Measurements from ENCODE around the gene PLPP3. TPM values are rescaled to one million over a fixed set of nuclear protein-coding genes. Genes with fewer than 3 reads are reported as not detected.

Gene PLPP3
- total RNA-seq, 4 donors from 2014 or later: 138 to 244 (median 181) TPM

- Histone ChIP-seq H3K27ac (replicated peaks in 1 of 4) (no peak overlapping the region), H3K9me3 (no peaks in the 10 kb centered on the region), H3K27me3 (no peaks in the 10 kb centered on the region), H3K4me3 (no peak overlapping the region), H3K4me1 (peaks cover 9 to 30% (median 24%) of the 10 kb centered on the region in 4 donors), H3K36me3 (peaks cover 0 to 4% (median 0%) of the 10 kb centered on the region in 4 donors)
- 94% methylated on average over 7 of the region's 7 CpGs for WGBS
- no peak for DNase-seq (ENCODE audit: extremely low spot score)
- TF ChIP-seq POLR2A (IDR thresholded peaks at IDR 0.05; ENCODE audit: low read depth): no peak
- no peak for TF ChIP-seq POLR2AphosphoS5 (IDR thresholded peaks at IDR 0.05)
- TF ChIP-seq EP300 (IDR thresholded peaks at IDR 0.05): no peak
- no peak for TF ChIP-seq CTCF (IDR thresholded peaks at IDR 0.05)
- intact Hi-C loops (cut with DNase I): loop anchor here (10.0 kb wide), 1 partner anchor 96 kb away; the partner anchor contains the start of gene PLPP3
Measured at GRCh38 chr1:56478734-56479133, 100.6 kb downstream of the PLPP3 start.

DNA sequence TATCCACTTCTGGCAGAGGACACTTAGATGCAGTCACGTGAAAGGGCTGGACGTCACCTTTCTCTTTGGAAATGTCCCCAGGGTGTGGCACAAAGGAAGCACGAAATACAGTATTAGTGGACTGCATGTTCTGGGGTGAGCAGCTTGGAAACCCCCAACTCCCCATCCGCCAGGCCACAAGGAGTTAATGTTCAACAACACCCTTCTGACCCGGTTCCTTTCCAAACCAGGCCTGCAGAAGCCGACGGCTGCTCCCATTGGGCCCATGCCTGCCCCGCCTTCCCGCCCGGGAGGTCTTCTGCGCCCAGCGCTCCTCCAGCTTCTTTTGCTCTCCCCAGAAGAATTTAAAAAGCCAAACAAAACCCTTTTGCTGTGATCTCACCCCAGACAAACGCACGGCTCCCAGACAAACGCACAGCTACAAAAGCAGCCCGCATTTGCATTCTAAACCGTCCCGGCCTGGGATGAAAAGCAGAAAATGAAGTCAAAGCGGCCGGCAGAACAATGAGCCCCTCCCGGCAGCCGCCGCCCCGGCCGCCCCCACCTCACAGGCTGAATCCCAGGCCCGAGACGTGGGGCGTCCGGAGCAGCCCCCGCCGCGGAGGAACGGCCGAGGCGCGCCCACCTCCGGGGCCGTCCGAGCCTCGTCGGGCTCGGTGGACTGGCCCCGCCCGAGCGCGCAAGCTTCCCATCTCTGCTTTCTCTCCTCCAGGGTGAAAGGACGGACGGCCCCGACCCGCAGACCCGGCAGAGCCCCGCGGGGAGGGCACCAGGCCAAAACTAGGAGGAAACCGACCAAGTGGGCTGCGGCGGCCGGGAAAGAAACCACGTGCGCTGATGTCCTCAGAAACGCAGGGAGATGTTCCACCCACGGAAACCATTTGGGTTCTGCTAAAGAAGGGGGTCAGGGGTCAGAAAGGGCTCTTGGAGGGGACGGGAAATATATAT lies 101.9 kb downstream of the PLPP3 start:
- Histone ChIP-seq H3K27ac (replicated peaks in 1 of 4) (peak overlapping the region; percentile 91 to 95 (median 94)), H3K27me3 (no peaks in the 10 kb centered on the region), H3K4me1 (peaks cover 11 to 36% (median 28%) of the 10 kb centered on the region in 4 donors), H3K9me3 (no peaks in the 10 kb centered on the region), H3K36me3 (no peaks in the 10 kb centered on the region), H3K4me3 (peak overlapping the region; percentile 64 to 72 (median 69))
- TF ChIP-seq CTCF (IDR thresholded peaks at IDR 0.05): no peak
- peak in 1 of 2 donors; percentile 64 for TF ChIP-seq POLR2AphosphoS5 (IDR thresholded peaks at IDR 0.05)
- 14% methylated on average over 15 of the region's 62 CpGs for WGBS
- intact Hi-C loops (cut with DNase I): loop anchor here (10.0 kb wide), 1 partner anchor 97 kb away; the partner anchor contains the start of gene PLPP3
- DNase-seq (ENCODE audit: extremely low spot score): peak; percentile 94

DNA sequence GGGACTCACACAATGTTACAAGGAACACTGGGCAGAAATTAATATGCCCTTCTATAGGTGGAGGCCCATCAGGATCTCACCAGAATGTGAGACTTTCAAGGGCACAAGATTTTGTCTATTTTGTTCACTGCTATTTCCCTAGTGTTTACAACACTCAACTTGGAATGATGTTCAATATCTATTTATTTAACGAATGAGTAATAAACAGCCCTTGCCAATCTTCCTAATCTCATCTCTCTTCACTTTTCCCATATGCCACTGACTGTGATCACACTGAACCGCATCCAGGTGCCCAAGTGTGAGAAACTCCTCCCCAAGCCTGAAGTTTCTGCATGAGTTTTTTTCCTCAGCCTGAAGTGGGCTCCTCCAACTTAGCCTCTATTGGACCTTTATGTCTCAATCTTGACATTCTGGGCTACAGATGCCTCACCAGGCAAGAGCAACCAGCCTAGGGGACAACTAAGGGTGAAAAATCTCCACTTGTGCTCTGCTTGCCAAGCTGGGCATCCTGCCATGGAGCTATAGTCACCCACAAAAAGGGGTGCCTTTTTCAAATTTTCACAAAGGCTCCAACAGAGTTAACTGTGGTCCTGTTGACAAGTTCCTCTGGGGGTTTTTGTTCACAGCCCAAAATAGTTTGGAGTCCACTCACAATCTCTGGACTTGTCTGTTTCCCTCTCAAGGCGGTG lies 105.6 kb downstream of the PLPP3 start:
- no peak for DNase-seq (ENCODE audit: extremely low spot score)
- Histone ChIP-seq H3K4me3 (no peak overlapping the region), H3K4me1 (peaks cover 20 to 54% (median 45%) of the 10 kb centered on the region in 4 donors), H3K27me3 (no peaks in the 10 kb centered on the region), H3K36me3 (no peaks in the 10 kb centered on the region), H3K9me3 (no peaks in the 10 kb centered on the region), H3K27ac (replicated peaks in 1 of 4) (peak overlapping the region in 1 of 4 donors; percentile 26)
- 75% methylated on average over 3 of the region's 3 CpGs for WGBS
- intact Hi-C loops (cut with DNase I): loop anchor here (10.0 kb wide), 1 partner anchor 101 kb away; the partner anchor contains the start of gene PLPP3
- TF ChIP-seq CTCF (IDR thresholded peaks at IDR 0.05) (no peak), EP300 (IDR thresholded peaks at IDR 0.05) (no peak), POLR2A (IDR thresholded peaks at IDR 0.05; ENCODE audit: low read depth) (no peak), POLR2AphosphoS5 (IDR thresholded peaks at IDR 0.05) (no peak)

DNA sequence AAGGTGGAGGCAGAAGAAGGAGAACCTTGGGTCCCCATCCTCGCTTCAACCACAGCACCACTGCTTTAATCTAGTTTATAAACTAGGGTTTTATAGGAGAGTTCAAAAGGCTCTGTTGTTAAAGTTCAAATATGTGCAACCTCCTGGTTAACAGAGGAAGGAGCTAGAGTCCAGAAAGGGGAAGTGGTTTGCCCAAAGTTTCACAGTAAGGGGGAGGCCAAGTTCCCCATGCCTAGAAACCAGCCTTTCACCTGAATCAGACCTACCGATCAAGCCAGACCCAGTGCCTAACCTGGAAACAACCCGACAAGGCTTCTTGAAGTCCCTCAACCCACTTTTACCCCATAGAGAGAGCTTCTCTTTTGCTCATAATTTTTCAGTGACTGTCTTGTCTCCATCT lies 106.5 kb downstream of the PLPP3 start:
- 92% methylated on average over 3 of the region's 3 CpGs for whole genome bisulfite sequencing
- DNase-seq (ENCODE audit: extremely low spot score): no peak
- H3K4me1 ChIP-seq: peaks cover 20 to 52% (median 40%) of the 10 kb centered on the region in 4 donors
- no peak overlapping the region for H3K27ac ChIP-seq (replicated peaks in 1 of 4)
- no peaks in the 10 kb centered on the region for H3K27me3 ChIP-seq
- H3K36me3 ChIP-seq: no peaks in the 10 kb centered on the region
- H3K4me3 ChIP-seq: no peak overlapping the region
- TF ChIP-seq POLR2A (IDR thresholded peaks at IDR 0.05; ENCODE audit: low read depth): no peak
- no peaks in the 10 kb centered on the region for H3K9me3 ChIP-seq
- intact Hi-C loops (cut with DNase I): loop anchor here (10.0 kb wide), 1 partner anchor 102 kb away; the partner anchor contains the start of gene PLPP3
